ENCODE measurements around the gene PEX10. TPM values are rescaled to one million over a fixed set of nuclear protein-coding genes. Genes with fewer than 3 reads are reported as not detected.

The PEX10 gene
- total and polyA plus RNA-seq, 4 donors = 6.2 to 16.4 (median 11.8) TPM

DNA sequence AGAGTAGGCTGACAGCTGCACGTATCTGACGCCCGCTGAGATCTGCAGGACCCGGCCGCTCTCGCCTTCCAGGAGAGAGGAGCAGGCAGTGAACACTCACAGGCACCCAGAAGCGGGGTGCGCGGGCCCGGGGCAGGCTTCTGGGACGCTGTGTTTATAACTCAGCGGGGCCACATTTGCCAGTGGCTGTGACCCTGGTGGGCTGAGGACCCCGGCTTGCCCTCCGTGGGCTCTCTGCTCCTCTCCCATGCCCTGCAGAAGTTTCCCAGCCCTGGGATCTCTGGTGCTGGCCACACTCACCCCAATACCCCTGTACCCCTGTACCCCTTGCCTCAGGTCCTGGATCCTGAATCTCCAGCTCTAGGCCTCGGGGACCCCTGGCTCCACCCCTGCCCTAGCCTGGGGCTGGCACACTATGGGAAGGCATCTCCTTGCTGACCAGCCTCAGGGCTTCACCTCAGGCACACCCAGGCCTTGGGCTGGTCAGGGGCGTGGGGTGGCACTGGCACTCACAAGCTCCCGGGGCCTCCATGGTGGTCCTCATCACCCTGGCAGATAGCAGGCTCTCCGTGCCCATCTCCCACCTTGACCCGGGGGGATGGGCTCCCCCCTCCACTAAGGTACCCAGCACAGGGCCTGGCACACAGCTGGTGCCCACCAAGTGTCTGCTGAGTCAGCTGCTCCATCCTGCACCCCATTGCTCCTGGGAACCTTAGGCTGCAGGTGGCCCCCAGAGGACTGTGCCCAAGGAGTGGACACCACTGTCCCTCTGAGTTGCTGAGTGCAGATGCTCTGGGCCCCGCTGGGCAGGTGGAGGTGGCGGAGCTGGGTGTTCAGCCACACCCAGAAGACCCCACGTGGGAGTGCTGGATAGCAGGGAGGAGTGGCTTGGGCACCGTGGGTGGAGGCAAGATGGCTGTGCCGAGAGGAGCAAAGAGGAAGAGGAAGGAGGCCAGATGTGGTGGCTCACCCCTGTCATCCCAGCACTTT is 53.4 kb downstream of the PEX10 start (continued):
- TF ChIP-seq HNF4G (IDR thresholded peaks at IDR 0.05) (no peak), JUND (IDR thresholded peaks at IDR 0.05) (no peak), TAF1 (conservative IDR thresholded peaks at IDR 0.05) (no peak), YY1 (IDR thresholded peaks at IDR 0.05) (no peak)
- TF ChIP-seq, protein P1, sequence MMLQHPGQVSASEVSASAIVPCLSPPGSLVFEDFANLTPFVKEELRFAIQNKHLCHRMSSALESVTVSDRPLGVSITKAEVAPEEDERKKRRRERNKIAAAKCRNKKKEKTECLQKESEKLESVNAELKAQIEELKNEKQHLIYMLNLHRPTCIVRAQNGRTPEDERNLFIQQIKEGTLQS (IDR thresholded peaks at IDR 0.05) = no peak

DNA sequence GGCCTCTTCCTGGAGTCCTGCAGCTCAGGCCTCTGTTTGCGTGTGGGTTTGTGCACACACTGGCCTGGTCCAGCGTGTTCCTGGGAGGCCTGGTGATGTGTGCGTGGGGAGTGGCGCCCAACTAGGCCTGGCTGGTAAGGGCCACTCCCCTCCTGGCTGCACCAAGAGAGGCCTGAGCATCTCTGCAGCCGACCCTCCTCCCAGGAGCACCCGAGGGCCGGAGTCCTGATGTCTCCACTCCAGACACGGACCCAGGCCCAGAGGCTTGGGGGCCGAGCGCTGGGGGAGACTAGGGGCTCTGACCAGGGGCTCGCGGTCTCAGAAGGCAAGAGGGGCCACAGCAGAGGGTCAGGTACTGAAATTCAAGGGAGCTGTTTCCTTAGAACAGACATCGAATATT is 54.3 kb downstream of the PEX10 start:
- Histone ChIP-seq H3K9me3 (ENCODE audit: control insufficient read depth in 4 of 4, low read length in 3 of 4) (no peaks in the 10 kb centered on the region), H3K27me3 (ENCODE audit: control insufficient read depth in 4 of 4, insufficient read depth in 4 of 4, low read length in 3 of 4) (no peaks in the 10 kb centered on the region), H3K36me3 (ENCODE audit: control insufficient read depth in 4 of 4, insufficient read depth in 3 of 4, low read depth in 1 of 4, low read length in 3 of 4) (no peaks in the 10 kb centered on the region), H3K4me3 (ENCODE audit: low read depth in 1 of 3, low read length in 3 of 3) (no peak overlapping the region), H3K9ac (ENCODE audit: low read depth in 1 of 2, low read length in 2 of 2) (no peak overlapping the region), H3K4me1 (ENCODE audit: control insufficient read depth in 4 of 4, insufficient read depth in 4 of 4, low read length in 3 of 4) (no peaks in the 10 kb centered on the region), H3K27ac (ENCODE audit: low read depth in 1 of 2, low read length in 2 of 2) (no peak overlapping the region)
- TF ChIP-seq EGR1 (IDR thresholded peaks at IDR 0.05; ENCODE audit: low read depth in 2 of 2) (no peak), FOXA1 (IDR thresholded peaks at IDR 0.05) (no peak), YY1 (IDR thresholded peaks at IDR 0.05) (no peak), SP1 (IDR thresholded peaks at IDR 0.05) (no peak), FOXA2 (IDR thresholded peaks at IDR 0.05) (no peak), RAD21 (IDR thresholded peaks at IDR 0.05) (no peak), HNF4G (IDR thresholded peaks at IDR 0.05) (no peak), HNF4A (conservative IDR thresholded peaks at IDR 0.05) (no peak), TAF1 (conservative IDR thresholded peaks at IDR 0.05) (no peak), JUND (IDR thresholded peaks at IDR 0.05) (no peak), RXRA (IDR thresholded peaks at IDR 0.05) (no peak), GABPA (IDR thresholded peaks at IDR 0.05 in 1 of 2, conservative IDR thresholded peaks at IDR 0.05 in 1 of 2) (no peak), NR2F2 (IDR thresholded peaks at IDR 0.05) (no peak)
- TF ChIP-seq, protein P2, sequence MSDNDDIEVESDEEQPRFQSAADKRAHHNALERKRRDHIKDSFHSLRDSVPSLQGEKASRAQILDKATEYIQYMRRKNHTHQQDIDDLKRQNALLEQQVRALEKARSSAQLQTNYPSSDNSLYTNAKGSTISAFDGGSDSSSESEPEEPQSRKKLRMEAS (IDR thresholded peaks at IDR 0.05) = no peak
- TF ChIP-seq, protein P3, sequence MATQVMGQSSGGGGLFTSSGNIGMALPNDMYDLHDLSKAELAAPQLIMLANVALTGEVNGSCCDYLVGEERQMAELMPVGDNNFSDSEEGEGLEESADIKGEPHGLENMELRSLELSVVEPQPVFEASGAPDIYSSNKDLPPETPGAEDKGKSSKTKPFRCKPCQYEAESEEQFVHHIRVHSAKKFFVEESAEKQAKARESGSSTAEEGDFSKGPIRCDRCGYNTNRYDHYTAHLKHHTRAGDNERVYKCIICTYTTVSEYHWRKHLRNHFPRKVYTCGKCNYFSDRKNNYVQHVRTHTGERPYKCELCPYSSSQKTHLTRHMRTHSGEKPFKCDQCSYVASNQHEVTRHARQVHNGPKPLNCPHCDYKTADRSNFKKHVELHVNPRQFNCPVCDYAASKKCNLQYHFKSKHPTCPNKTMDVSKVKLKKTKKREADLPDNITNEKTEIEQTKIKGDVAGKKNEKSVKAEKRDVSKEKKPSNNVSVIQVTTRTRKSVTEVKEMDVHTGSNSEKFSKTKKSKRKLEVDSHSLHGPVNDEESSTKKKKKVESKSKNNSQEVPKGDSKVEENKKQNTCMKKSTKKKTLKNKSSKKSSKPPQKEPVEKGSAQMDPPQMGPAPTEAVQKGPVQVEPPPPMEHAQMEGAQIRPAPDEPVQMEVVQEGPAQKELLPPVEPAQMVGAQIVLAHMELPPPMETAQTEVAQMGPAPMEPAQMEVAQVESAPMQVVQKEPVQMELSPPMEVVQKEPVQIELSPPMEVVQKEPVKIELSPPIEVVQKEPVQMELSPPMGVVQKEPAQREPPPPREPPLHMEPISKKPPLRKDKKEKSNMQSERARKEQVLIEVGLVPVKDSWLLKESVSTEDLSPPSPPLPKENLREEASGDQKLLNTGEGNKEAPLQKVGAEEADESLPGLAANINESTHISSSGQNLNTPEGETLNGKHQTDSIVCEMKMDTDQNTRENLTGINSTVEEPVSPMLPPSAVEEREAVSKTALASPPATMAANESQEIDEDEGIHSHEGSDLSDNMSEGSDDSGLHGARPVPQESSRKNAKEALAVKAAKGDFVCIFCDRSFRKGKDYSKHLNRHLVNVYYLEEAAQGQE (IDR thresholded peaks at IDR 0.05) = no peak
- TF ChIP-seq, protein P4, sequence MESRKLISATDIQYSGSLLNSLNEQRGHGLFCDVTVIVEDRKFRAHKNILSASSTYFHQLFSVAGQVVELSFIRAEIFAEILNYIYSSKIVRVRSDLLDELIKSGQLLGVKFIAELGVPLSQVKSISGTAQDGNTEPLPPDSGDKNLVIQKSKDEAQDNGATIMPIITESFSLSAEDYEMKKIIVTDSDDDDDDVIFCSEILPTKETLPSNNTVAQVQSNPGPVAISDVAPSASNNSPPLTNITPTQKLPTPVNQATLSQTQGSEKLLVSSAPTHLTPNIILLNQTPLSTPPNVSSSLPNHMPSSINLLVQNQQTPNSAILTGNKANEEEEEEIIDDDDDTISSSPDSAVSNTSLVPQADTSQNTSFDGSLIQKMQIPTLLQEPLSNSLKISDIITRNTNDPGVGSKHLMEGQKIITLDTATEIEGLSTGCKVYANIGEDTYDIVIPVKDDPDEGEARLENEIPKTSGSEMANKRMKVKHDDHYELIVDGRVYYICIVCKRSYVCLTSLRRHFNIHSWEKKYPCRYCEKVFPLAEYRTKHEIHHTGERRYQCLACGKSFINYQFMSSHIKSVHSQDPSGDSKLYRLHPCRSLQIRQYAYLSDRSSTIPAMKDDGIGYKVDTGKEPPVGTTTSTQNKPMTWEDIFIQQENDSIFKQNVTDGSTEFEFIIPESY (IDR thresholded peaks at IDR 0.05) = no peak
- TF ChIP-seq, protein P1 (IDR thresholded peaks at IDR 0.05) = no peak
- TF ChIP-seq, protein P5, sequence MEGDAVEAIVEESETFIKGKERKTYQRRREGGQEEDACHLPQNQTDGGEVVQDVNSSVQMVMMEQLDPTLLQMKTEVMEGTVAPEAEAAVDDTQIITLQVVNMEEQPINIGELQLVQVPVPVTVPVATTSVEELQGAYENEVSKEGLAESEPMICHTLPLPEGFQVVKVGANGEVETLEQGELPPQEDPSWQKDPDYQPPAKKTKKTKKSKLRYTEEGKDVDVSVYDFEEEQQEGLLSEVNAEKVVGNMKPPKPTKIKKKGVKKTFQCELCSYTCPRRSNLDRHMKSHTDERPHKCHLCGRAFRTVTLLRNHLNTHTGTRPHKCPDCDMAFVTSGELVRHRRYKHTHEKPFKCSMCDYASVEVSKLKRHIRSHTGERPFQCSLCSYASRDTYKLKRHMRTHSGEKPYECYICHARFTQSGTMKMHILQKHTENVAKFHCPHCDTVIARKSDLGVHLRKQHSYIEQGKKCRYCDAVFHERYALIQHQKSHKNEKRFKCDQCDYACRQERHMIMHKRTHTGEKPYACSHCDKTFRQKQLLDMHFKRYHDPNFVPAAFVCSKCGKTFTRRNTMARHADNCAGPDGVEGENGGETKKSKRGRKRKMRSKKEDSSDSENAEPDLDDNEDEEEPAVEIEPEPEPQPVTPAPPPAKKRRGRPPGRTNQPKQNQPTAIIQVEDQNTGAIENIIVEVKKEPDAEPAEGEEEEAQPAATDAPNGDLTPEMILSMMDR (IDR thresholded peaks at IDR 0.05; ENCODE audit: low read depth, low read length, missing input control) = no peak
- WGBS = 93% methylated on average over 13 of the region's 13 CpGs
- no peak for DNase-seq (ENCODE audit: low spot score)
